Measurements from ENCODE around the gene STX7.
"Not testable (repeated sequence)": the region's sequence is repeated elsewhere in the genome, so short reads cannot be mapped to it uniquely, and the experiment has no call there.

STX7 gene

GRCh38 chr6:132512638-132513632 is at the start of gene STX7:
TSS of gene STX7 (minus strand) at chr6:132513116. CDS start at chr6:132503530, 9,586 bp downstream.
- DNase-seq, result peak; percentile 94

GRCh38 chr6:132560087-132560486 is 47.2 kb upstream of the STX7 start:
- DNase-seq, result not testable (repeated sequence)

GRCh38 chr6:132552372-132552771 is 39.5 kb upstream of the STX7 start, which contains the start of gene TAAR8:
TSS of gene TAAR8 (plus strand) at chr6:132552672. CDS start at chr6:132552693, 21 bp downstream.
- DNase-seq, result no peak

- DNase-seq, result no peak
These were observed 38.3 kb upstream of the STX7 start for GRCh38 chr6:132551214-132551613.

GRCh38 chr6:132548746-132549463 is 36.0 kb upstream of the STX7 start:
- DNase-seq, result no peak

GRCh38 chr6:132544826-132545225 is 31.9 kb upstream of the STX7 start:
- DNase-seq, result no peak

- no peak for DNase-seq
These were observed 25.1 kb upstream of the STX7 start, which contains the start of gene TAAR9 for GRCh38 chr6:132537977-132538376. TSS of gene TAAR9 (plus strand) at chr6:132538277. CDS start at chr6:132538290, 13 bp downstream.

- no peak for DNase-seq
These were observed 24.2 kb upstream of the STX7 start for GRCh38 chr6:132537145-132537544.

- DNase-seq, result not testable (repeated sequence)
These were observed 21.6 kb upstream of the STX7 start for GRCh38 chr6:132534546-132534945.

- peak; percentile 80 for DNase-seq
These were observed 17.5 kb upstream of the STX7 start for GRCh38 chr6:132530293-132530974.

GRCh38 chr6:132527791-132528190 is 14.9 kb upstream of the STX7 start:
- DNase-seq, result no peak

GRCh38 chr6:132526461-132526860 is 13.5 kb upstream of the STX7 start:
- no peak for DNase-seq

GRCh38 chr6:132525866-132526265 is 12.9 kb upstream of the STX7 start:
- no peak for DNase-seq

- no peak for DNase-seq
These were observed 11.7 kb upstream of the STX7 start for GRCh38 chr6:132524646-132525045.

GRCh38 chr6:132520953-132521352 is 8.0 kb upstream of the STX7 start:
- DNase-seq, result no peak

GRCh38 chr6:132515386-132515785 is 2.5 kb upstream of the STX7 start:
- no peak for DNase-seq

GRCh38 chr6:132513831-132514545 is 1.1 kb upstream of the STX7 start:
- DNase-seq, result no peak

- no peak for DNase-seq
These were observed 626 bp downstream of the STX7 start for GRCh38 chr6:132512342-132512637.

- no peak for DNase-seq
These were observed 1.1 kb downstream of the STX7 start for GRCh38 chr6:132511831-132512220.

GRCh38 chr6:132511210-132511830 is 1.6 kb downstream of the STX7 start:
- no peak for DNase-seq

GRCh38 chr6:132506869-132507808 is 5.8 kb downstream of the STX7 start:
- no peak for DNase-seq
